GM20000 (cell line): Measurements from ENCODE around the gene PAK4.

Source experiments
- DNase-seq: peaks from one replicate; pipeline ENCODE4 v3.0.0; 2012; ENCODE audit warnings: low spot score
- CTCF ChIP-seq: IDR thresholded peaks from 2 replicates; pipeline ENCODE4 v1.5.1; 2012; ENCODE audit warnings: mild to moderate bottlenecking, control low read depth; ENCODE audit errors: extremely low read depth, missing control alignments

PAK4 gene

GRCh38 chr19:39132344-39132969 lies 6.9 kb downstream of the PAK4 start:
- no peak for TF ChIP-seq CTCF
- no peak for DNase-seq

- no peak for TF ChIP-seq CTCF
- no peak for DNase-seq
Measured at GRCh38 chr19:39133431-39134270, 8.1 kb downstream of the PAK4 start.

GRCh38 chr19:39135701-39136100 lies 10.1 kb downstream of the PAK4 start:
- no peak for TF ChIP-seq CTCF
- no peak for DNase-seq

- TF ChIP-seq CTCF = no peak
Measured at GRCh38 chr19:39136225-39136940, 10.8 kb downstream of the PAK4 start.

GRCh38 chr19:39137131-39137530 lies 11.5 kb downstream of the PAK4 start:
- TF ChIP-seq CTCF = no peak
- DNase-seq = no peak

More at GRCh38 chr19:39136225-39136940, 10.8 kb downstream of the PAK4 start:
- no peak for DNase-seq

GRCh38 chr19:39138221-39139211 lies 12.9 kb downstream of the PAK4 start:
- no peak for DNase-seq
- TF ChIP-seq CTCF = no peak
